CD14-positive monocyte (primary cell): ENCODE measurements around the gene JMY. TPM values are rescaled to one million over a fixed set of nuclear protein-coding genes. Genes with fewer than 3 reads are reported as not detected.

Experiments
- DNase-seq, 3 donors: peaks; one replicate each; pipeline ENCODE4 v3.0.0-alpha.2; 2011 to 2022
- H2AFZ ChIP-seq: 2 replicates; pipeline ENCODE4 v1.6.0; 2012; ENCODE audit warnings: mild to moderate bottlenecking, low read depth, low read length, inconsistent platforms; ENCODE audit not compliant: insufficient read depth, poor library complexity, severe bottlenecking
- H3K27ac ChIP-seq, 2 donors: 1 replicate in 1 of 2; 2 replicates in 1 of 2; pipeline ENCODE4 v1.5.1; 2012 to 2013; ENCODE audit warnings: low read length in 2 of 2, control low read depth in 1 of 2, inconsistent platforms in 1 of 2, low read depth in 1 of 2, mild to moderate bottlenecking in 1 of 2
- H3K27me3 ChIP-seq, 2 donors: one replicate each; pipeline versions ENCODE4 v1.6.0 to v1.6.1; 2011 to 2013; ENCODE audit warnings: low read length in 2 of 2; ENCODE audit not compliant: control insufficient read depth in 2 of 2, insufficient read depth in 2 of 2
- H3K36me3 ChIP-seq, 2 donors: replicated peaks in 1 of 2; 1 replicate in 1 of 2; 2 replicates in 1 of 2; pipeline versions ENCODE4 v1.5.1 to v1.6.1; 2012 to 2013; ENCODE audit warnings: low read length in 2 of 2, control low read depth in 1 of 2, inconsistent platforms in 1 of 2, mild to moderate bottlenecking in 1 of 2; ENCODE audit not compliant: insufficient read depth in 2 of 2, control insufficient read depth in 1 of 2
- H3K4me1 ChIP-seq, 2 donors: 1 replicate in 1 of 2; 2 replicates in 1 of 2; pipeline versions ENCODE4 v1.5.1 to v1.6.1; 2012 to 2013; ENCODE audit warnings: low read length in 2 of 2, control low read depth in 1 of 2, inconsistent platforms in 1 of 2, mild to moderate bottlenecking in 1 of 2, moderate library complexity in 1 of 2; ENCODE audit not compliant: insufficient read depth in 2 of 2, control insufficient read depth in 1 of 2
- H3K4me2 ChIP-seq: replicated peaks from 2 replicates; pipeline ENCODE3; 2012; ENCODE audit warnings: low read length, moderate library complexity, mild to moderate bottlenecking; ENCODE audit not compliant: poor library complexity, severe bottlenecking; ENCODE audit errors: extremely low read depth
- H3K4me3 ChIP-seq, 3 experiments: fragments of 200-600 bp in 1 of 3; sonication (generic) in 1 of 3; replicated peaks in 1 of 3; 1 replicate in 2 of 3; 2 replicates in 1 of 3; pipeline ENCODE4 v1.5.1; 2011 to 2013; ENCODE audit warnings: low read length in 3 of 3, mild to moderate bottlenecking in 3 of 3, control low read depth in 2 of 3, low read depth in 2 of 3, inconsistent platforms in 1 of 3, moderate library complexity in 1 of 3
- H3K79me2 ChIP-seq: 2 replicates; pipeline ENCODE4 v1.6.0; 2012; ENCODE audit warnings: mild to moderate bottlenecking, control low read depth, inconsistent platforms, low read length, moderate library complexity; ENCODE audit not compliant: insufficient read depth
- H3K9ac ChIP-seq: 2 replicates; pipeline ENCODE4 v1.6.0; 2017; ENCODE audit warnings: low read length, mild to moderate bottlenecking; ENCODE audit not compliant: insufficient read depth, poor library complexity, severe bottlenecking
- H3K9me3 ChIP-seq, 2 donors: replicated peaks in 1 of 2; 1 replicate in 1 of 2; 2 replicates in 1 of 2; pipeline versions ENCODE4 v1.5.1 to v1.6.1; 2012 to 2013; ENCODE audit warnings: low read length in 2 of 2, control low read depth in 1 of 2; ENCODE audit not compliant: control insufficient read depth in 1 of 2, insufficient read depth in 1 of 2
- H4K20me1 ChIP-seq: 2 replicates; pipeline ENCODE4 v1.6.0; 2012; ENCODE audit warnings: mild to moderate bottlenecking, low read length, control low read depth, moderate library complexity; ENCODE audit not compliant: insufficient read depth
- H3K27ac Mint-ChIP-seq, 7 donors: one replicate each; pipeline ENCODE4 v1.8.0; 2020; ENCODE audit warnings: mild to moderate bottlenecking in 7 of 7, mixed read lengths in 7 of 7, moderate library complexity in 6 of 7, inconsistent platforms in 2 of 7
- H3K27me3 Mint-ChIP-seq, 3 donors: one replicate each; pipeline ENCODE4 v1.8.0; 2021 to 2022; ENCODE audit warnings: low read depth in 3 of 3, mild to moderate bottlenecking in 3 of 3, mixed read lengths in 3 of 3, moderate library complexity in 3 of 3, inconsistent platforms in 1 of 3
- H3K36me3 Mint-ChIP-seq, 2 donors: one replicate each; pipeline ENCODE4 v1.8.0; 2020; ENCODE audit warnings: mixed read lengths in 2 of 2, inconsistent platforms in 1 of 2, mild to moderate bottlenecking in 1 of 2
- H3K4me1 Mint-ChIP-seq: one replicate; pipeline ENCODE4 v1.8.0; 2020; ENCODE audit warnings: mild to moderate bottlenecking, mixed read lengths
- H3K4me3 Mint-ChIP-seq, 2 donors: one replicate each; pipeline ENCODE4 v1.8.0; 2020; ENCODE audit warnings: mild to moderate bottlenecking in 2 of 2, mixed read lengths in 2 of 2, moderate library complexity in 1 of 2
- H3K9me3 Mint-ChIP-seq, 7 donors: one replicate each; pipeline ENCODE4 v1.8.0; 2020 to 2022; ENCODE audit warnings: mixed read lengths in 7 of 7, mild to moderate bottlenecking in 6 of 7, moderate library complexity in 6 of 7, inconsistent platforms in 2 of 7
- WGBS: methylation state at CpG from one replicate; pipeline ENCODE4 v1.1.5; 2013; ENCODE audit warnings: missing lambda C conversion rate; ENCODE audit not compliant: insufficient coverage; 5-methylcytosine and 5-hydroxymethylcytosine counted together
- intact Hi-C, 2 donors: fragments of 100-400 bp; cut with micrococcal nuclease; formaldehyde crosslinking; loops; one replicate each; pipeline versions ENCODE4 v1.15.0 to v1.15.1; 2023
- polyA plus RNA-seq, 3 donors: library from polyadenylated mRNA; depleted of rRNA in 1 of 3; unstranded in 2 of 3; stranded (reverse) in 1 of 3; fragments of 300-500 nt in 2 of 3; fragments of >200 nt in 1 of 3; fragmentation: Illumina TruSeq in 2 of 3; gene quantifications; 1 replicate in 2 of 3; 2 replicates in 1 of 3; pipeline ENCODE4 v1.2.3, GENCODE V29; 2012 to 2021
- TF ChIP-seq, protein P1 (sequence below): fragments of 200-600 bp; IDR thresholded peaks from one replicate; pipeline ENCODE4 v1.8.0; 2022; ENCODE audit warnings: antibody characterized with exemption, mild to moderate bottlenecking

Gene JMY
- polyA plus RNA-seq, 3 donors, result 0.60 to 1.6 (median 1.1) TPM

DNA sequence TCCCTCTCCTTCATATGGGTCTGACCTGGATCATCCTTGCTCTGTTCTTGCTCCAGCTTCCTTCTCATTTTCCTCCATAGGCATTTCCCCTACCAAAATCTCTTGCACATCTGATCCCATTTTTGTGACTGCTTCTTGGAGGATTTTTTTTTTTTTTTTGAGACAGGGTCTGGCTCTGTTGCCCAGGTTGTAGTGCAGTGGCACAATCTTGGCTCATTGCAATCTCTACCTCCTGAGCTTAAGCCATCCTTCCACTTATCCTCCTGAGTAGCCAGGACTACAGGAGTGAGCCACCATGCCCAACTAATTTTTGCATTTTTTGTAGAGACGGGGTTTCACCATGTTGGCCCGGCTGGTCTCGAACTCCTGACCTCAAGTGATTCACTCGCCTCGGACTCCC is 10.5 kb upstream of the JMY start:
- Mint-ChIP-seq H3K4me3 (no peak overlapping the region), H3K4me1 (peaks cover 3% of the 10 kb centered on the region), H3K9me3 (peaks cover 0 to 3% (median 0%) of the 10 kb centered on the region in 7 donors), H3K27ac (no peak overlapping the region), H3K36me3 (no peaks in the 10 kb centered on the region), H3K27me3 (no peaks in the 10 kb centered on the region)
- Histone ChIP-seq H3K4me1 (no peaks in the 10 kb centered on the region), H3K27ac (no peak overlapping the region), H4K20me1 (no peaks in the 10 kb centered on the region), H3K4me2 (no peak overlapping the region), H3K27me3 (no peaks in the 10 kb centered on the region), H3K79me2 (no peaks in the 10 kb centered on the region), H3K36me3 (no peaks in the 10 kb centered on the region), H2AFZ (no peak overlapping the region), H3K4me3 (no peak overlapping the region), H3K9ac (no peak overlapping the region), H3K9me3 (no peaks in the 10 kb centered on the region)
- intact Hi-C loops, result no loop called here
- DNase-seq, result no peak
- WGBS, result 100% methylated on average over 5 of the region's 5 CpGs
- TF ChIP-seq, protein P1, sequence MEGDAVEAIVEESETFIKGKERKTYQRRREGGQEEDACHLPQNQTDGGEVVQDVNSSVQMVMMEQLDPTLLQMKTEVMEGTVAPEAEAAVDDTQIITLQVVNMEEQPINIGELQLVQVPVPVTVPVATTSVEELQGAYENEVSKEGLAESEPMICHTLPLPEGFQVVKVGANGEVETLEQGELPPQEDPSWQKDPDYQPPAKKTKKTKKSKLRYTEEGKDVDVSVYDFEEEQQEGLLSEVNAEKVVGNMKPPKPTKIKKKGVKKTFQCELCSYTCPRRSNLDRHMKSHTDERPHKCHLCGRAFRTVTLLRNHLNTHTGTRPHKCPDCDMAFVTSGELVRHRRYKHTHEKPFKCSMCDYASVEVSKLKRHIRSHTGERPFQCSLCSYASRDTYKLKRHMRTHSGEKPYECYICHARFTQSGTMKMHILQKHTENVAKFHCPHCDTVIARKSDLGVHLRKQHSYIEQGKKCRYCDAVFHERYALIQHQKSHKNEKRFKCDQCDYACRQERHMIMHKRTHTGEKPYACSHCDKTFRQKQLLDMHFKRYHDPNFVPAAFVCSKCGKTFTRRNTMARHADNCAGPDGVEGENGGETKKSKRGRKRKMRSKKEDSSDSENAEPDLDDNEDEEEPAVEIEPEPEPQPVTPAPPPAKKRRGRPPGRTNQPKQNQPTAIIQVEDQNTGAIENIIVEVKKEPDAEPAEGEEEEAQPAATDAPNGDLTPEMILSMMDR, result no peak

DNA sequence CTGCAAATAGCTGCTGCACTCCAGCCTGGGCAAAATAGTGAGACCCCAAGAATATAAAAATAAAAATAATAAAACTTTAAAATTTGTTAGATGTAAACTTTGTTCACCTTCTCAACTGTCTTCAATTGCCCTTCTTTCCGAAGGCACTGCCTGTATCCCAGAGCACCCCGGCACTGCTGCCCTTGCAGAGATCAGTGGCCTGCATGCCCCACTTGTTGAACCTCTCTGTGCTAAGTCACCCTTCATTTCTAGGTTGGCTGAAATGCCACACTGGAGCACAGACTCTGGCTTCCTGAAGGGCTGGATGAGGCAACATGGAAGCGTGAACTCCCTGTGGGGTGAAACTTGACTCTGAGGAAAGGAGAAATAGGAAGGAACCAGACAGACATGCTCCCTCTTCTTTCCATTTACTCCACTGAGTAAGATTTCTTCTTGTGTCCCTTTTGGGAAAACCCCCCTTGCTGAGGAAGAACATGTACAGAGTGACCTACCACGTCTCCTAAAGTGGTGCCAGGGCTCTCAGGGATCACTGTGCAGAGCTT is 8.4 kb upstream of the JMY start:
- Histone ChIP-seq H4K20me1 (no peaks in the 10 kb centered on the region), H3K79me2 (no peaks in the 10 kb centered on the region), H3K4me1 (no peaks in the 10 kb centered on the region), H3K27ac (no peak overlapping the region), H3K27me3 (no peaks in the 10 kb centered on the region), H2AFZ (no peak overlapping the region), H3K4me3 (no peak overlapping the region), H3K4me2 (no peak overlapping the region), H3K9me3 (no peaks in the 10 kb centered on the region), H3K36me3 (no peaks in the 10 kb centered on the region), H3K9ac (no peak overlapping the region)
- Mint-ChIP-seq H3K4me3 (no peak overlapping the region), H3K4me1 (peaks cover 3% of the 10 kb centered on the region), H3K27me3 (peaks cover 0 to 3% (median 0%) of the 10 kb centered on the region in 3 donors), H3K9me3 (peaks cover 0 to 3% (median 0%) of the 10 kb centered on the region in 7 donors), H3K27ac (no peak overlapping the region), H3K36me3 (no peaks in the 10 kb centered on the region)
- no CpG with 5 or more reads among the region's 4 CpGs for WGBS
- TF ChIP-seq, protein P1, result no peak
- intact Hi-C loops, result no loop called here
- DNase-seq, result no peak
